ENCODE measurements around the gene UNC5A.

DNA sequence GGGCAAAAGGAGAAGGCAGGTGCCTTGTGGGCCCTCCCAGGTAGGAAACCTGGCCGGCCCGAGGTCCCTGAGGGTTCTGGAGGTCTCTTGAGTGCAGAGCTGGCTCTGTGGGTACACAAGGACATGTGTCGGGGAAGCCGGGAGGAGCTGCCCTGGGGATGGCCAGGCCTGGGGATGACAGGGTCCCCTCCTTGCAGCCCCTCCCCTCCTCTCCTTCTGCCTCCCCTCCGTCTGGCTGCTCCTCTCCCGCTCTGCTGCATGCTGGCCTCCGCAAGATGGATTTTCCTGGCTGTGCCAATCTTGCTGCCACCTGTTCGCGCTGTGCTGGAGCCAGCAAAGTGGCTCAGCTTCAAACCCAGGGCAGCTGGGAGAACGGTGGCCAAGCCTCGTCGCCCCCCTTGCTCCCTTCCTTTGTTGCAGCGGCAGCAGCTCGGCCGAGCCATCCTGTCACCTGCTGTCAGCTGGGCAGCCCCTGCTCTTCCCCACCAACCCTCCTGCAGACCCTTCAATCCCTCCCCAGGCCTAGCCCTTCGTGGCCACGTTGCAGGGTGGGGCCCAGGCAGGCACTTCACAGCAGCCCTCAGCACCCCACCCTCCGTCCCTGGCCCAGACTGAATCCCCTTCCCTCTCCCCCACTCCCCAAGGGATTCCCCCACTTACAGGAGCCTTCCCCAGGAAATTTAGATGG is 17.6 kb upstream of the UNC5A start:
- TF ChIP-seq BRCA1 (IDR thresholded peaks at IDR 0.05; ENCODE audit: low read depth, low read length) (no peak), POLR2A (IDR thresholded peaks at IDR 0.05; ENCODE audit: control extremely low read depth in 1 of 2, low read depth in 2 of 2, low read length in 2 of 2) (no peak), YY1 (IDR thresholded peaks at IDR 0.05; ENCODE audit: low read depth, low read length) (no peak), SIN3A (conservative IDR thresholded peaks at IDR 0.05 in 1 of 2, IDR thresholded peaks at IDR 0.05 in 1 of 2; ENCODE audit: low read depth in 1 of 2, low read length in 2 of 2) (no peak), POLR2AphosphoS5 (IDR thresholded peaks at IDR 0.05; ENCODE audit: low read depth, low read length) (no peak), ASH2L (IDR thresholded peaks at IDR 0.05; ENCODE audit: low read length) (no peak), BCL11A (IDR thresholded peaks at IDR 0.05; ENCODE audit: low read depth in 2 of 2, low read length in 2 of 2) (no peak), TEAD4 (IDR thresholded peaks at IDR 0.05; ENCODE audit: low read depth, low read length) (no peak), KDM1A (IDR thresholded peaks at IDR 0.05; ENCODE audit: borderline replicate concordance, low read length) (no peak)
- TF ChIP-seq, protein P1, sequence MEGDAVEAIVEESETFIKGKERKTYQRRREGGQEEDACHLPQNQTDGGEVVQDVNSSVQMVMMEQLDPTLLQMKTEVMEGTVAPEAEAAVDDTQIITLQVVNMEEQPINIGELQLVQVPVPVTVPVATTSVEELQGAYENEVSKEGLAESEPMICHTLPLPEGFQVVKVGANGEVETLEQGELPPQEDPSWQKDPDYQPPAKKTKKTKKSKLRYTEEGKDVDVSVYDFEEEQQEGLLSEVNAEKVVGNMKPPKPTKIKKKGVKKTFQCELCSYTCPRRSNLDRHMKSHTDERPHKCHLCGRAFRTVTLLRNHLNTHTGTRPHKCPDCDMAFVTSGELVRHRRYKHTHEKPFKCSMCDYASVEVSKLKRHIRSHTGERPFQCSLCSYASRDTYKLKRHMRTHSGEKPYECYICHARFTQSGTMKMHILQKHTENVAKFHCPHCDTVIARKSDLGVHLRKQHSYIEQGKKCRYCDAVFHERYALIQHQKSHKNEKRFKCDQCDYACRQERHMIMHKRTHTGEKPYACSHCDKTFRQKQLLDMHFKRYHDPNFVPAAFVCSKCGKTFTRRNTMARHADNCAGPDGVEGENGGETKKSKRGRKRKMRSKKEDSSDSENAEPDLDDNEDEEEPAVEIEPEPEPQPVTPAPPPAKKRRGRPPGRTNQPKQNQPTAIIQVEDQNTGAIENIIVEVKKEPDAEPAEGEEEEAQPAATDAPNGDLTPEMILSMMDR (IDR thresholded peaks at IDR 0.05; ENCODE audit: control extremely low read depth in 1 of 3, insufficient read depth in 1 of 3, low read depth in 1 of 3, low read length in 3 of 3), result no peak

Measured in H1 (cell line).